AG04449 (cell line): Measurements from ENCODE around the gene HES2.

Source experiments
- CTCF ChIA-PET: fragments of 350-600 bp; formaldehyde crosslinking; extraction: SDS; loops from one replicate; lab custom pipeline; 2021; ENCODE audit warnings: antibody characterized with exemption; lab: Yijun Ruan, JAX
- POLR2A ChIA-PET: fragments of 400-600, 350-600 bp; formaldehyde crosslinking; extraction: SDS; loops from one replicate; lab custom pipeline; 2020; ENCODE audit warnings: antibody characterized with exemption, inconsistent platforms; lab: Yijun Ruan, JAX
- DNase-seq: peaks from one replicate; pipeline ENCODE4 v3.0.0-alpha.2; 2010; ENCODE audit warnings: low read depth, low spot score
- H3K4me3 ChIP-seq: 2 replicates; pipeline ENCODE4 v1.5.1; 2011; ENCODE audit warnings: low read depth, mild to moderate bottlenecking, control low read depth, low read length
- CTCF ChIP-seq: IDR thresholded peaks from one replicate; pipeline ENCODE4 v1.5.1; 2011; ENCODE audit warnings: mild to moderate bottlenecking, moderate library complexity, low read length, control low read depth, inconsistent platforms; ENCODE audit not compliant: insufficient read depth; ENCODE audit errors: missing control alignments

HES2 gene

GRCh38 chr1:6391951-6392808, 27.5 kb downstream of the HES2 start:
- peak overlapping the region; percentile 67 for H3K4me3 ChIP-seq
- ChIA-PET POLR2A (no interaction called here), CTCF (interaction anchor here (1.2 to 6.4 kb wide), 7 partner anchors 10 to 145 kb away, joined by 4 to 52 read pairs (median 7); no protein-coding TSS in a partner anchor)
- TF ChIP-seq CTCF, result no peak
- DNase-seq, result no peak

- no peak for DNase-seq
- CTCF ChIA-PET, result interaction anchor here (1.5 to 6.4 kb wide), 2 partner anchors 13 to 23 kb away, joined by 3 to 52 read pairs; no protein-coding TSS in a partner anchor
- POLR2A ChIA-PET, result no interaction called here
- no peak for TF ChIP-seq CTCF
- H3K4me3 ChIP-seq, result no peak overlapping the region
These were observed 29.7 kb downstream of the HES2 start for GRCh38 chr1:6389971-6390370.

- no peak for DNase-seq
- H3K4me3 ChIP-seq, result no peak overlapping the region
- TF ChIP-seq CTCF, result no peak
- ChIA-PET CTCF (interaction anchor here (0.9 to 1.6 kb wide), 4 partner anchors 27 to 38 kb away, joined by 3 to 4 read pairs (median 4); no protein-coding TSS in a partner anchor), POLR2A (no interaction called here)
These were observed 33.3 kb downstream of the HES2 start for GRCh38 chr1:6386371-6386949.

- DNase-seq, result no peak
- CTCF ChIA-PET, result interaction anchor here (0.9 to 2.2 kb wide), 9 partner anchors 9 to 52 kb away, joined by 3 to 10 read pairs (median 4); no protein-coding TSS in a partner anchor
- POLR2A ChIA-PET, result no interaction called here
- TF ChIP-seq CTCF, result no peak
- H3K4me3 ChIP-seq, result no peak overlapping the region; the same call in 1 of the 2 replicates
These were observed 34.1 kb downstream of the HES2 start for GRCh38 chr1:6385488-6386191.

- DNase-seq, result no peak
- ChIA-PET CTCF (interaction anchor here (0.8 to 2.2 kb wide), 9 partner anchors 9 to 140 kb away, joined by 3 to 10 read pairs (median 5); no protein-coding TSS in a partner anchor), POLR2A (no interaction called here)
- TF ChIP-seq CTCF, result no peak
- H3K4me3 ChIP-seq, result no peak overlapping the region
These were observed 34.8 kb downstream of the HES2 start for GRCh38 chr1:6384962-6385361.
